GM18907 (cell line): ENCODE data around the gene HLA-DRB5.
"Not testable (repeated sequence)": the region's sequence is repeated elsewhere in the genome, so short reads cannot be mapped to it uniquely, and the experiment has no call there.

Experiments used
- ATAC-seq: cut with Tn5 transposase; IDR thresholded peaks from one replicate; pipeline ENCODE4 v1.9.1; 2021; ENCODE audit warnings: mild to moderate bottlenecking, moderate library complexity; ENCODE audit not compliant: unreplicated experiment

Gene HLA-DRB5

DNA sequence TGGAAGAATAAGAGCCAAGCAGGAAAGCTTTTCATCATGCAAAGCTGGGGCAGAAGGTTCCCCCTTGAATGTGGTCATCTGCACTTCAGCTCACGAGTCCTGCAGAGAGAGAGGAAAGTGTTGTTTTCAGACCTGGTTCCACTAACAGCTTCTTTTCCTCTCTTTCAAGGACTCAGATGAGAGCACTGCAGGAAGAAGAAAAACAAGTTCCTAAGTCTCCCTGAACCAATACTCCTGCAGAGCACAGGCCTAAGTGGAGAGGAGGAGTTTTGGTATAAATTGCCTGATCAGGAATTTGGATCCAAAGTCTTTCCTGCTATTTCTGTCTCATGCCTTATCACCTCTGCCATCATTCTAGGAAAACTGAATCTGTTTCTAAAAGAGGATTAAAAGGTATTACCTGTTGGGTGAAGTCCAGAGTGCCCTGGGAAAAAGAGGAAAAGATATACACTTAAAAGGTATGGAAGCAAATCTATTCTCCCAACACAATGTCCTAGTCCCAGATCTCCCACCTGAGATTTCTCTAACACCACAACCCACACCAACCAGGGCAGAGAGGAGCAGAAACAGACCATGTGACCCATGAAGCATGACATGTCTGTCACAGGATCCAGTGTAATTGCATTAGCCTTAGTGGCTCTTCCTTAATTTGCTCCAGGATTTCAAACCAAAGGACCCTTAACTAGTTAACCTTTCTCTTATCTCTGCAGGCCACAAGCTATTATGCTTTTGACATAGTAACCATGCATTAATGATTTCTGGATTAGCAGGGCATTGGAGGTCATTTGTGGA is 12.2 kb downstream of the HLA-DRB5 start:
- no peak for ATAC-seq

DNA sequence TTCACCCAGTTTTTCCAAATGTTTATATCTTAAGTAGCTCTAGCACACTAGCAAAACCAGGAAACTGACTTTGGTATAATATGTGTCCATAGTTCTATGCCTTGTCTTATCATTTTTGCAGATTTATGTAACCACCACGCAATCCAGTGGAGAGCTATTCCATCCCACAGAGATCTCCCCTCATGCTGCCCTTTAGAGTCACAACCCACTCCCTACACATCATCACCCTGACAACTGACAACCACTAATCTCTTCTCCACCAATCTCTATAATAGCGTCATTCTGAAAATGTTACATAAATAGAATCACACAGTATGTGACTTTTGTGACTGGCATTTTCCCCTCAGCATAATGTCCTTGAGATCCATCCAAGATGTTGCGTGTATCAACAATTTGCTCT is 29.1 kb downstream of the HLA-DRB5 start:
- ATAC-seq: no peak

DNA sequence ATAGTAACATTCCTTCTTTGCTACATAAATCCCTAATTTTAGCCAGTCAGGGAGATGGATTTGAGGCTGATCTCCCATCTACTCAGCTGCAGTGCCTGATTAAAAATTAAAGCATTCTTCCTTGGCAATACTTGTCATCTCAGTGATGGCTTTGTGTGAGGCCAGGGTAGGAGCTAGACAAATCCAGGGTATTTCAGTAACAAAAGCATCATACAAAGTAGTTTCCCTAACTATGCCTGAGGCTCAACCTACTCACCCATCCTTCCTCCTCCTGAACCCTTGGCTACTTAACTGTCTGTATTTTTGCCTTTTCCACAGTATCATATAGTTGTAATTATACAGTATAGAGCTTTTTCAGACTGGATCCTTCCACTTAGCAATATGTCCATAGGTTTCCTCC is 37.7 kb downstream of the HLA-DRB5 start:
- ATAC-seq: no peak

DNA sequence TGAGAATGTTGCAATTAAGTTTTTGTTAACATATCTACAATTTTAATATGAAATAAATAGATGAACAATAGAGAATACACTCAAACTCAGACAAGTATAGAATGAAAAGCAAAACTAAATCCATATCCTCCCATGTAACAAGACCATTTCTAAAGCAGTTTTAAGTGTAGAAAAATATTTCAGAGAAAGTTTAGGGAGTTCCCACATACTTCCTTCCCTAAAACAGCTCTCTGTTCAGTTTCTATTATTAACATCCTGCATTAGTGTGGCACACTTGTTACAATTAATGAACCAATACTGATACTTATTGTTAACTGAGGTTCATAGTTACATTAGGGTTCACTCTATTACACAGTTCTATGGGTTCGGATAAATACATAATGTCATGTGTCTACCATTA is 38.4 kb downstream of the HLA-DRB5 start:
- no peak for ATAC-seq

DNA sequence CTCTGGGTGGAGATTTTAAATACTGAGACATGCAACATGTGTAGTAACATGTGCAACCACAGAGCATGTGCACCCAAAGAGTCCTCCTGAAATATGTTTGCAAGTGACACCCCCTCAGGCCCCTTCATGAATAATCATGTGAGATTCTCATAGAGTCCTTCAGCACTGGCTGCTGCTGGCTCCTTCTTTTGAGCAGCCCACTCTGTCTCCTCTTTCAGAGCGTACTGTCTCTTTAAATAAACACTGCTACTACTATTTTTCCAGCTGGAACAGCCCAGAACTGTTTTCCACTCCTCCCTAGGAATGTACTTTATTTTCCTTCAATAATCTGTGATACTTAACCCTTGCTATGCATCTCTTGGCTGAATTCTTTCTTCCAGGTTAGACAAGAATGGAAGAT is 42.0 kb downstream of the HLA-DRB5 start:
- no peak for ATAC-seq

DNA sequence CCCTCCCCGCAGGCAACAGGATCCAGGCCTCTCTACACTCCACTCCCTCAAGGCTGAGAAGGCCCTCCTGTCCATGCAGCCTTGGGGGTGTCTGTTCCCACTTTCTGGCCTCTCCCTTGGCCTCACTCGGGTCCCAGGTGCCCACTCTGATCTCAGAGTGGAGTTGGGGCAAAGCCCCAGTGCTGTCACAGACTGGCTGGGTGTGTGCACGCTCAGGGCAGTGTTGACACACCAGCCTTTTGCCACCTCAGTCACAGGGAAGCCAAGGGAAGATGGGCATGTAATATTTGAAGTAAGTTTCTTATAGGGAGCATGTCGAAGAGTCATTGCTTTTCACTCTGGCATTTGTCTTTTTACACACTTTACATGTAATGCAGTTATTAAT is 45.5 kb downstream of the HLA-DRB5 start:
- ATAC-seq: no peak

DNA sequence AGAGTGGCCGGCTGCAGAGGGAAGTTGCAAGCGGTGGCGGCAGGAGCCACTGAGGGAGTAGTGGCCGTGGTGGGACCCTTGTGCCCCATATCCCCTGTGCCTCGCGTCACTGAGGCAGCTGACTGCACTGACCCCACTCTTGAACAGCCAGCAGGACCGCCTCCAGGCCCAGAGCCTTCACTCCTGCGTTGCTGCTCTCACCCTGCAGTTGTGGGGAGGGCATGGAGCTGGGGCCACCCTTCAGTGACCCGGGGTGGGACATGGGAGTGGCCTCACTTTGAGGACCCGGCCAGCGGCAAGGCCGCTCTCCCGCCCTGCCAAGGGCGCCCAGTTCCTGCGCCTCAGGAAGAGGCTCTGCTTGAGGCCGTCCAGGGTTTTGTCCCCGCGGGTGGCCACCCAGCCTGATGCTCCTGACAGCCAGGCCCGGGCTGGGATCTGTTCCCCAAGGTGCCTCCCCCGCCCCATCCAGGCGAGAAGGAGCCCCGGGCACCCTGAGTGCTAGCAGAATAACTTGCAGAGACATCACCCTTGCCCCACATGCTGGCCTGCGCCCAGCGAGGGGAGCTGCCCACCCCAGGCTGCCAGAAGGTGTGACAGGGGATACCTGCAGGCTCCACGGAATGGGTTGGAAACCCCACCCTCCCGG is 46.0 kb downstream of the HLA-DRB5 start:
- ATAC-seq: no peak

DNA sequence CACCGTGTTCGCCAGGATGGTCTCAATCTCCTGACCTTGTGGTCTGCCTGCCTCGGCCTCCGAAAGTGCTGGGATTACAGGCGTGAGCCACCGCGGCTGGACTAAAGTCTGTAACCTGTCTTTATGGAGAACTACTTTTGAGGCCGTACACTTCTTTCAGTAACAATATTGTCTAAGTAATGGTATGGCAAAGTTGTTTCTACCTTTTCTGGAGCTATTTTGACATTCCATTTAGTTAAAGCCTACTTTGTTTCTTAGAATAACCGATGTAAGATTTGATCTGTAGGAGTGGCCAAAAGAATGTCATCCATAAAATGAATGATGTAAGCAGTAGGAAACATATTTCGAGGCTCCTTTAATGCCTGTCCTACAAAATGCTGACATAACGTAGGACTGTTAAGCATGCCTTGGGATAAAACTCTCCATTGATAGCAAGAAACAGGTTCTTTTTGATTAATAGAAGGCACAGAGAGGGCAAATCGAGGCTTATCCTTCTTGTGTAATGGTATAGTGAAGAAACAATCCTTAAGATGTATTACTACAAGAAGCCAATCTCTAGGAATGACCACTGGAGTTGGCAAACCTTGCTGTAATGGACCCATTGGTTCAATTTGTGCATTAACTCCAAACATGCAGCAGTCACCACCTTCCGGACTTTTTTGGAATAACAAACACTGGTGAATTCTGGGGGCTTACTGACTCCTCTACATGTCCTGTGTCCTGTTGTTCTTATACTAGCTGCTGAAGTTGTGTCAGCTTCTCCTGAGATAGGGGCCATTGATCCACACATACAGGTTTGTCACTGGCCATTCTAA is 54.5 kb downstream of the HLA-DRB5 start:
- no peak for ATAC-seq

DNA sequence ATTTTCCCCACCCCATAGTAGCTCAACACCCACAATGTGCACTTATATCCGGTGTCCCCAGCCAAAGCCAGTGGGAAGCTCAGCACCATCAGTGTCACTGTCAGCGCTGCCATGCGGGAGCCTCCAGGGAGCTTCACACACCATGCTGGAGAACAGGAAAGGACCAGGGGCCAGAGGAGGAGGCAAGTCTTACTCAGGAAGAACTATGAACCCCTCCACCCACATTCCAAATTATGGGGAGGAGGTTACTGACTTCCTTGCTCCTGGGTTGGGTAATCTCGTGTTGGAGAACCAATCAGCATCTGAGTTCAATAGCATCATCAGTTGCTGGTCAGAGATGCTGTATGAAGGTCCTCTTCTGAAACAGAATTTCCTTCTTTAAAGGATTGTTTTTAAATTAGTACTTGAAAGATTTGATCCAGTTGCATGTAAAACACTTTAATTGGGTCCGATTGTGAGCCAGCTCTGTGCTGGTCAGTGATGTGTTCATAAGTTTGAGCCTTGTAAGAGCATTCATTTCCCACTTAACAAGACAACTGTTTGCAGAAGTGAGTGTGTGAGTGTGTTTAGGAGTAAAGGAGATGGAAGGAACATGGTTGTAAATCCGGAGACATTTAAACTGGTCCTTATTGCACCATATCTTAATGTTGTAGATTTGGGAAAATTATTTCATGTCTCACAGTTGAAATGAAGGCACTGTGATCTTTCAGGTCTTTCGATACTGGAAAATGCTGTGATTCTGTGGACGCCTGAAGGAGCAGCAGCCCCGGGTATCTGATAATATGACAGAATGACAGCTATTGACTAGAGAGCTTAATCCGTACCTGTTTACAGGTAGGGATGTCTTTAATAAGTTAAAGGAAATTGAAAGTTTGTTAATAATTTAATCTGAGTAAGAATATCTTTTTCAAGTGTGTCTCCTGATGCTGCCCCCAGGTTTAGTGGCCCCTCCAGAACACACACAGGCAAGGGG is 56.4 kb downstream of the HLA-DRB5 start:
- peak; percentile 87 for ATAC-seq

DNA sequence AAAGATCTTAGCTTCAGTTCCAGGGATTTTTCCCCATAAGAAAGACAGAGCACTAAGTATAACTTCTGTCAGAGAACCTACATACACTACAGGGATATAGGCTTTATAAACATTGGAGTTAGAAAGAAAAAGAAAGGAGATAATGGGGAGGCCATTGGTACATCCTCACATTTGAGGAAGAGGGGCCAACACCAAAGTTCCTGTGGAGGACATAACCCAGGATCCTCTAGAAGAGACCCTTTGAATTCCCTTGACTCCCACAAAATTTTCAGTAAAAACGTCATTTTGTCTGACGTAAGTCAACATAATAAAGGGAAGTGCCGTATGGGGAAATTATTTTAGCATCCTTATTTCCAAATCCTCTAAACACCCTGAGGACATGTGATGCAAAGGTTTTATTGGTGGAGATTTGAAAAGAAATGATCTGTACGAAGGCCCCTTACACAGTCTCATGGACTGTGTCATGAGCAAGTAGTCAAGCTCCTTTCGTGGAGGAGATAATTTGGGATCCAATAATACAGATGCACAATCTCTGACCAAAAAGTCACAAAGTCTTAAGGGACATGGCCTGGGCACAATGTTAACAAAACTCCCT is 57.2 kb downstream of the HLA-DRB5 start:
- ATAC-seq: no peak

DNA sequence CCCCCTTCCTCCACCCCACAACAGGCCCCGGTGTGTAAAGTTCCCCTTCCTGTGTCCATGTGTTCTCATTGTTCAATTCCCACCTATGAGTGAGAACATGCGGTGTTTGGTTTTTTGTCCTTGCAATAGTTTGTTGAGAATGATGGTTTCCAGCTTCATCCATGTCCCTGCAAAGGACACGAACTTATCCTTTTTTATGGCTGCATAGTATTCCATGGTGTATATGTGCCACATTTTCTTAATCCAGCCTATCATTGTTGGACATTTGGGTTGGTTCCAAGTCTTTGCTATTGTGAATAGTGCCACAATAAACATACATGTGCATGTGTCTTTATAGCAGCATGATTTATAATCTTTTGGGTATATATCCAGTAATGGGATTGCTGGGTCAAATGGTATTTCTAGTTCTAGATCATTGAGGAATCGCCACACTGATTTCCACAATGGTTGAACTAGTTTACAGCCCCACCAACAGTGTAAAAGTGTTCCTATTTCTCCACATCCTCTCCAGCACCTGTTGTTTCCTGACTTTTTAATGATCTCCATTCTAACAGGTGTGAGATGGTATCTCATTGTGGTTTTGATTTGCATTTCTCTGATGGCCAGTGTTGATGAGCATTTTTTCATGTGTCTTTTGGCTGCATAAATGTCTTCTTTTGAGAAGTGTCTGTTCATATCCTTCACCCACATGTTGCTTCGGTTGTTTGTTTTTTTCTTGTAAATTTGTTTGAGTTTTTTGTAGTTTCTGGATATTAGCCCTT is 62.2 kb downstream of the HLA-DRB5 start:
- ATAC-seq: not testable (repeated sequence)
